MM.1S (cell line): Measurements from ENCODE around the gene CCDC169.

ENCODE experiments used
- DNase-seq: peaks from one replicate; pipeline ENCODE4 v3.0.0-alpha.2; 2015
- H2AFZ ChIP-seq: fragments of 300-600 bp; sonication (generic); 2 replicates; pipeline ENCODE4 v1.6.0; 2016; ENCODE audit warnings: antibody characterized with exemption, low read length
- H3F3A ChIP-seq: fragments of 300-600 bp; sonication (generic); 2 replicates; pipeline ENCODE4 v1.6.1; 2016; ENCODE audit warnings: mild to moderate bottlenecking, antibody characterized with exemption, low read length, moderate library complexity, mixed read lengths; ENCODE audit not compliant: insufficient read depth
- H3K27ac ChIP-seq: fragments of 300-600 bp; sonication (generic); 2 replicates; pipeline ENCODE4 v1.5.1; 2016; ENCODE audit warnings: mild to moderate bottlenecking, low read length
- H3K27me3 ChIP-seq: fragments of 300-600 bp; sonication (generic); replicated peaks from 2 replicates; pipeline ENCODE4 v1.6.0; 2016; ENCODE audit warnings: low read length; ENCODE audit not compliant: insufficient read depth
- H3K36me3 ChIP-seq: fragments of 300-600 bp; sonication (generic); replicated peaks from 2 replicates; pipeline ENCODE4 v1.6.1; 2016; ENCODE audit warnings: mild to moderate bottlenecking, low read length, mixed read lengths; ENCODE audit not compliant: insufficient read depth
- H3K4me1 ChIP-seq: fragments of 300-600 bp; sonication (generic); 2 replicates; pipeline ENCODE4 v1.6.1; 2016; ENCODE audit warnings: low read length, mixed read lengths
- H3K4me2 ChIP-seq: fragments of 300-600 bp; sonication (generic); 2 replicates; pipeline ENCODE4 v1.6.0; 2016; ENCODE audit warnings: low read depth, low read length
- H3K4me3 ChIP-seq: fragments of 300-600 bp; sonication (generic); 2 replicates; pipeline ENCODE4 v1.5.1; 2016; ENCODE audit warnings: low read length, mixed read lengths
- H3K79me2 ChIP-seq: fragments of 300-600 bp; sonication (generic); 2 replicates; pipeline ENCODE4 v1.6.1; 2016; ENCODE audit warnings: mixed run types, low read length, mixed read lengths
- H3K9ac ChIP-seq: fragments of 300-600 bp; sonication (generic); 2 replicates; pipeline ENCODE4 v1.6.1; 2016; ENCODE audit warnings: low read length, mixed read lengths
- H3K9me2 ChIP-seq: fragments of 300-600 bp; sonication (generic); replicated peaks from 2 replicates; pipeline ENCODE4 v1.6.1; 2016; ENCODE audit warnings: mild to moderate bottlenecking, low read length, mixed read lengths; ENCODE audit not compliant: insufficient read depth
- H3K9me3 ChIP-seq: fragments of 300-600 bp; sonication (generic); replicated peaks from 2 replicates; pipeline ENCODE4 v1.6.1; 2016; ENCODE audit warnings: mild to moderate bottlenecking, low read length, mixed read lengths; ENCODE audit not compliant: insufficient read depth
- H4K20me1 ChIP-seq: fragments of 300-600 bp; sonication (generic); 2 replicates; pipeline ENCODE4 v1.6.1; 2016; ENCODE audit warnings: mild to moderate bottlenecking, low read length, moderate library complexity, mixed read lengths; ENCODE audit not compliant: insufficient read depth
- CTCF ChIP-seq: fragments of 300-600 bp; sonication (generic); IDR thresholded peaks from 2 replicates; pipeline ENCODE4 v1.5.1; 2016; ENCODE audit warnings: antibody characterized with exemption, low read length, mixed read lengths
- EZH2 ChIP-seq: fragments of 300-600 bp; sonication (generic); optimal IDR thresholded peaks from 2 replicates; pipeline ENCODE3; 2017; ENCODE audit warnings: low read depth, mild to moderate bottlenecking, antibody characterized with exemption, low read length, mixed read lengths
- EZH2phosphoT487 ChIP-seq: fragments of 300-600 bp; sonication (generic); IDR thresholded peaks from 2 replicates; pipeline ENCODE4 v1.6.1; 2018; ENCODE audit warnings: antibody characterized with exemption, low read length

CCDC169 gene

GRCh38 chr13:36244990-36245389, 52.6 kb downstream of the CCDC169 start:
- no peaks in the 10 kb centered on the region for H3F3A ChIP-seq
- no peak overlapping the region for H3K27ac ChIP-seq
- H3K9me3 ChIP-seq = no peaks in the 10 kb centered on the region
- H3K9me2 ChIP-seq = no peaks in the 10 kb centered on the region
- H4K20me1 ChIP-seq = no peaks in the 10 kb centered on the region
- H2AFZ ChIP-seq = no peak overlapping the region
- TF ChIP-seq EZH2 (no peak), CTCF (no peak), EZH2phosphoT487 (no peak)
- H3K9ac ChIP-seq = no peak overlapping the region
- H3K79me2 ChIP-seq = no peaks in the 10 kb centered on the region
- no peaks in the 10 kb centered on the region for H3K27me3 ChIP-seq
- H3K4me3 ChIP-seq = no peak overlapping the region
- 0 out of 2 replicates have a peak, but pooled peaks cover under 1% of the 10 kb centered on the region for H3K4me1 ChIP-seq
- no peak overlapping the region for H3K4me2 ChIP-seq
- no peaks in the 10 kb centered on the region for H3K36me3 ChIP-seq
- no peak for DNase-seq

- no peak overlapping the region for H3K4me3 ChIP-seq
- H3K79me2 ChIP-seq = no peaks in the 10 kb centered on the region
- H3K9me2 ChIP-seq = no peaks in the 10 kb centered on the region
- no peaks in the 10 kb centered on the region for H4K20me1 ChIP-seq
- no peaks in the 10 kb centered on the region for H3K36me3 ChIP-seq
- H3F3A ChIP-seq = no peaks in the 10 kb centered on the region
- no peak for DNase-seq
- H3K9me3 ChIP-seq = no peaks in the 10 kb centered on the region
- H3K4me1 ChIP-seq = peaks cover 9% of the 10 kb centered on the region; the same call in 1 of the 2 replicates
- no peak for TF ChIP-seq EZH2
- TF ChIP-seq CTCF = no peak
- no peak overlapping the region for H3K27ac ChIP-seq
- H3K4me2 ChIP-seq = no peak overlapping the region
- no peak overlapping the region for H2AFZ ChIP-seq
- H3K9ac ChIP-seq = no peak overlapping the region
- H3K27me3 ChIP-seq = no peaks in the 10 kb centered on the region
These were observed 53.5 kb downstream of the CCDC169 start for GRCh38 chr13:36244073-36244472.

- Histone ChIP-seq H3K9me2 (no peaks in the 10 kb centered on the region), H3K9ac (no peak overlapping the region), H3K27me3 (no peaks in the 10 kb centered on the region), H3K4me2 (no peak overlapping the region), H3K4me1 (peaks cover 10% of the 10 kb centered on the region; the same call in 1 of the 2 replicates), H4K20me1 (no peaks in the 10 kb centered on the region), H3F3A (no peaks in the 10 kb centered on the region), H3K4me3 (no peak overlapping the region), H3K79me2 (no peaks in the 10 kb centered on the region), H2AFZ (no peak overlapping the region), H3K9me3 (no peaks in the 10 kb centered on the region), H3K27ac (no peak overlapping the region), H3K36me3 (no peaks in the 10 kb centered on the region)
- DNase-seq = no peak
- no peak for TF ChIP-seq EZH2phosphoT487
- no peak for TF ChIP-seq EZH2
- TF ChIP-seq CTCF = no peak
These were observed 54.9 kb downstream of the CCDC169 start for GRCh38 chr13:36242761-36243160.
